ENCODE measurements around the gene DHCR7. TPM values are rescaled to one million over a fixed set of nuclear protein-coding genes. Genes with fewer than 3 reads are reported as not detected.

DHCR7 gene
- total RNA-seq, 6 experiments from 2014 or later = 42.0 to 320 (median 126) TPM

GRCh38 chr11:71472941-71473792, 25.0 kb upstream of the DHCR7 start:
- peak in 1 of 3 donors; percentile 31 for DNase-seq
- intact Hi-C loops (cut with DNase I) = no loop called here
- Histone ChIP-seq H3K27ac (no peak overlapping the region), H3K36me3 (peaks cover 0 to 34% (median 8%) of the 10 kb centered on the region in 4 donors), H3K4me3 (no peak overlapping the region), H3K4me1 (no peaks in the 10 kb centered on the region), H3K27me3 (no peaks in the 10 kb centered on the region), H3K9me3 (no peaks in the 10 kb centered on the region)
- 89% methylated on average over 20 of the region's 33 CpGs for WGBS (ENCODE audit: insufficient coverage, low coverage, low lambda C conversion rate, missing lambda C conversion rate)
- no peak for TF ChIP-seq POLR2A (IDR thresholded peaks at IDR 0.05)
- no peak for TF ChIP-seq CTCF (IDR thresholded peaks at IDR 0.05)
- no peak for ATAC-seq

GRCh38 chr11:71472357-71472885, 24.2 kb upstream of the DHCR7 start:
- TF ChIP-seq CTCF (IDR thresholded peaks at IDR 0.05) (no peak), POLR2A (IDR thresholded peaks at IDR 0.05) (no peak)
- intact Hi-C loops (cut with DNase I) = no loop called here
- WGBS (ENCODE audit: insufficient coverage, low coverage, low lambda C conversion rate, missing lambda C conversion rate) = 98% methylated on average over 7 of the region's 10 CpGs
- H3K36me3 ChIP-seq = peaks cover 0 to 36% (median 8%) of the 10 kb centered on the region in 4 donors
- H3K9me3 ChIP-seq = no peaks in the 10 kb centered on the region
- no peak for ATAC-seq
- no peak overlapping the region for H3K27ac ChIP-seq
- H3K4me3 ChIP-seq = no peak overlapping the region
- H3K27me3 ChIP-seq = no peaks in the 10 kb centered on the region
- DNase-seq = no peak
- no peaks in the 10 kb centered on the region for H3K4me1 ChIP-seq

- WGBS (ENCODE audit: insufficient coverage, low coverage, low lambda C conversion rate, missing lambda C conversion rate) = 77% methylated on average over 6 of the region's 6 CpGs
- DNase-seq (no peak), ATAC-seq (no peak)
- Histone ChIP-seq H3K36me3 (peaks cover 0 to 40% (median 8%) of the 10 kb centered on the region in 4 donors), H3K27ac (no peak overlapping the region), H3K4me3 (no peak overlapping the region), H3K4me1 (no peaks in the 10 kb centered on the region), H3K27me3 (no peaks in the 10 kb centered on the region), H3K9me3 (no peaks in the 10 kb centered on the region)
- TF ChIP-seq POLR2A (IDR thresholded peaks at IDR 0.05) (no peak), CTCF (IDR thresholded peaks at IDR 0.05) (no peak)
- intact Hi-C loops (cut with DNase I) = no loop called here
Measured at GRCh38 chr11:71470946-71471345, 22.8 kb upstream of the DHCR7 start.

GRCh38 chr11:71467164-71467563, 19.0 kb upstream of the DHCR7 start:
- WGBS (ENCODE audit: insufficient coverage, low coverage, low lambda C conversion rate, missing lambda C conversion rate) = 96% methylated on average over 6 of the region's 6 CpGs
- Histone ChIP-seq H3K36me3 (peaks cover 0 to 26% (median 0%) of the 10 kb centered on the region in 4 donors), H3K27me3 (no peaks in the 10 kb centered on the region), H3K9me3 (no peaks in the 10 kb centered on the region), H3K27ac (no peak overlapping the region), H3K4me3 (no peak overlapping the region), H3K4me1 (no peaks in the 10 kb centered on the region)
- DNase-seq (no peak), ATAC-seq (no peak)
- intact Hi-C loops (cut with DNase I) = no loop called here
- TF ChIP-seq POLR2A (IDR thresholded peaks at IDR 0.05) (no peak), CTCF (IDR thresholded peaks at IDR 0.05) (no peak)
